GM12878 (cell line): ENCODE data around the gene DYSF. TPM values are rescaled to one million over a fixed set of nuclear protein-coding genes. Genes with fewer than 3 reads are reported as not detected.

Experiments
- ATAC-seq: fragments of 200-7000 bp; cut with Tn5 transposase; 3 replicates; pipeline ENCODE4 v1.9.1; 2020; ENCODE audit warnings: mild to moderate bottlenecking, moderate library complexity
- BruUV-seq: library from RNA; stranded (reverse); fragments of 400-500 nt; replicated peaks from 2 replicates; lab custom pipeline; 2021; lab: Mats Ljungman, UMichigan
- CTCF ChIA-PET: fragments of 300-600 bp; sonication (Branson Sonifier 250); formaldehyde crosslinking; extraction: SDS; loops from one replicate; lab custom pipeline; 2021; ENCODE audit warnings: inconsistent platforms; lab: Yijun Ruan, JAX
- POLR2A ChIA-PET: fragments of 350-600 bp; formaldehyde crosslinking; extraction: SDS; loops from one replicate; lab custom pipeline; 2021; ENCODE audit warnings: inconsistent platforms; lab: Charles Lee
- RAD21 ChIA-PET: fragments of 300-600 bp; sonication (Branson Sonifier 250); formaldehyde crosslinking; loops from one replicate; lab custom pipeline; 2023; ENCODE audit warnings: antibody characterized with exemption; ENCODE audit not compliant: unreplicated experiment; lab: Charles Lee
- SMC1A ChIA-PET: fragments of 300-600 bp; sonication (Branson Sonifier 250); formaldehyde crosslinking; loops from one replicate; lab custom pipeline; 2023; ENCODE audit not compliant: unreplicated experiment, uncharacterized antibody; lab: Charles Lee
- DNase-seq: peaks from one replicate; pipeline ENCODE4 v3.0.0-alpha.2; 2011; ENCODE audit warnings: low read depth, low spot score
- FAIRE-seq: peaks from 3 replicates; lab custom pipeline; 2011; peaks lifted over from hg19 to GRCh38; lab: Jason Lieb, UNC
- H2AFZ ChIP-seq: 2 replicates; pipeline ENCODE4 v1.6.0; 2011; ENCODE audit warnings: low read depth, low read length, control low read depth; ENCODE audit not compliant: control insufficient read depth
- H3K27ac ChIP-seq: 2 replicates; pipeline ENCODE4 v1.5.1; 2011; ENCODE audit warnings: control low read depth; ENCODE audit not compliant: control insufficient read depth, insufficient read depth
- H3K27me3 ChIP-seq, 2 experiments: replicated peaks in 1 of 2; 2 replicates each; pipeline versions ENCODE4 v1.6.0 to v1.6.1; 2011; ENCODE audit warnings: low read length in 1 of 2; ENCODE audit not compliant: control insufficient read depth in 2 of 2, insufficient read depth in 2 of 2
- H3K36me3 ChIP-seq, 2 experiments: 2 replicates each; pipeline ENCODE4 v1.5.1; 2011; ENCODE audit warnings: low read length in 1 of 2; ENCODE audit not compliant: control insufficient read depth in 2 of 2, insufficient read depth in 2 of 2
- H3K4me1 ChIP-seq: 2 replicates; pipeline ENCODE4 v1.6.1; 2011; ENCODE audit warnings: mild to moderate bottlenecking, low read length, moderate library complexity, mixed read lengths; ENCODE audit not compliant: control insufficient read depth, insufficient read depth
- H3K4me2 ChIP-seq: 2 replicates; pipeline ENCODE4 v1.6.0; 2011; ENCODE audit warnings: control low read depth; ENCODE audit not compliant: control insufficient read depth, insufficient read depth
- H3K4me3 ChIP-seq: fragments of 200-600 bp; sonication (generic); 2 replicates; pipeline ENCODE4 v1.5.1; 2016
- H3K79me2 ChIP-seq: 2 replicates; pipeline ENCODE4 v1.6.0; 2011; ENCODE audit warnings: low read length; ENCODE audit not compliant: control insufficient read depth, insufficient read depth
- H3K9ac ChIP-seq: 2 replicates; pipeline ENCODE4 v1.8.0; 2011; ENCODE audit warnings: low read length, control low read depth, mixed read lengths; ENCODE audit not compliant: control insufficient read depth, insufficient read depth
- H3K9me3 ChIP-seq: replicated peaks from 3 replicates; pipeline ENCODE4 v1.5.1; 2011; ENCODE audit warnings: mild to moderate bottlenecking, low read length; ENCODE audit not compliant: control insufficient read depth, insufficient read depth
- H4K20me1 ChIP-seq: 2 replicates; pipeline ENCODE4 v1.6.0; 2011; ENCODE audit not compliant: control insufficient read depth, insufficient read depth
- NKRF ChIP-seq: fragments of 450-650 bp; conservative IDR thresholded peaks from 2 replicates; pipeline ENCODE4 v1.6.1; 2017; ENCODE audit warnings: mild to moderate bottlenecking, moderate library complexity
- WGBS: methylation state at CpG from one replicate; pipeline ENCODE4 v1.1.6; 2016; ENCODE audit warnings: low lambda C conversion rate; ENCODE audit not compliant: insufficient replicate concordance, insufficient coverage; ENCODE audit errors: missing lambda C conversion rate; 5-methylcytosine and 5-hydroxymethylcytosine counted together
- in situ Hi-C: fragments of 300-500 bp; cut with MboI; formaldehyde crosslinking; loops from 9 replicates; pipeline ENCODE4 v1.14.3; 2018; ENCODE audit warnings: mixed read lengths
- intact Hi-C: fragments of 100-400 bp; cut with micrococcal nuclease; formaldehyde crosslinking; loops from one replicate; pipeline ENCODE4 v1.14.2; 2022; ENCODE audit not compliant: unreplicated experiment
- polyA plus RNA-seq, 11 experiments: library from polyadenylated mRNA; depleted of rRNA in 4 of 11; unstranded in 6 of 11; stranded (reverse) in 5 of 11; fragments of >200 nt; fragmentation: Nextera tagmentation in 4 of 11; fragmentation: Illumina TruSeq in 1 of 11; extraction: Ambion mirVana in 4 of 11; extraction: Trizol in 1 of 11; gene quantifications; 1 replicate in 1 of 11; 2 replicates in 10 of 11; pipeline versions ENCODE4 v1.2.1 to v1.2.3, GENCODE V29; 2011 to 2016; ENCODE audit warnings: inconsistent platforms in 2 of 11, missing spikeins in 2 of 11, low read depth in 1 of 11
- total RNA-seq, 4 experiments: library from RNA; depleted of rRNA in 3 of 4; stranded (reverse); fragments of >200 nt in 3 of 4; fragmentation: Illumina TruSeq in 1 of 4; extraction: Trizol in 1 of 4; gene quantifications; 2 replicates each; pipeline versions ENCODE4 v1.2.1 to v1.2.3, GENCODE V29; 2013 to 2021

The DYSF gene
- total and polyA plus RNA-seq, 10 of the 15 experiments (the other 5 are each of a cell fraction or from before 2014, with no cell fraction given) = under 0.01 to 0.15 (median 0.03) TPM; not detected in 7

- in situ Hi-C loops = no loop called here
- Histone ChIP-seq H3K4me1 (no peaks in the 10 kb centered on the region), H3K27me3 (peaks cover 0 to 3% of the 10 kb centered on the region in 2 experiments; a peak in 2 of 4 replicates), H3K27ac (no peak overlapping the region), H3K9me3 (no peaks in the 10 kb centered on the region), H4K20me1 (no peaks in the 10 kb centered on the region), H3K4me2 (no peak overlapping the region), H3K9ac (no peak overlapping the region), H3K36me3 (no peaks in the 10 kb centered on the region), H2AFZ (no peak overlapping the region), H3K4me3 (no peak overlapping the region), H3K79me2 (no peaks in the 10 kb centered on the region)
- ChIA-PET CTCF (no interaction called here), SMC1A (no interaction called here), POLR2A (no interaction called here), RAD21 (interaction anchor here (0.6 kb wide), 1 partner anchor 87 kb away, joined by 4 read pairs; no protein-coding TSS in a partner anchor)
- intact Hi-C loops = no loop called here
- 36% methylated on average over 10 of the region's 10 CpGs for WGBS
- FAIRE-seq (no peak), ATAC-seq (no peak), DNase-seq (no peak)
- no peak for TF ChIP-seq NKRF
- no TSS peak for BruUV-seq
Measured at GRCh38 chr2:71692621-71693277, 239.4 kb downstream of the DYSF start.
